Measurements from ENCODE around the gene C16orf92. TPM values are rescaled to one million over a fixed set of nuclear protein-coding genes. Genes with fewer than 3 reads are reported as not detected.

The C16orf92 gene
- total and polyA plus RNA-seq, 2 experiments from 2014 or later, result 0.34 TPM; not detected in 1

DNA sequence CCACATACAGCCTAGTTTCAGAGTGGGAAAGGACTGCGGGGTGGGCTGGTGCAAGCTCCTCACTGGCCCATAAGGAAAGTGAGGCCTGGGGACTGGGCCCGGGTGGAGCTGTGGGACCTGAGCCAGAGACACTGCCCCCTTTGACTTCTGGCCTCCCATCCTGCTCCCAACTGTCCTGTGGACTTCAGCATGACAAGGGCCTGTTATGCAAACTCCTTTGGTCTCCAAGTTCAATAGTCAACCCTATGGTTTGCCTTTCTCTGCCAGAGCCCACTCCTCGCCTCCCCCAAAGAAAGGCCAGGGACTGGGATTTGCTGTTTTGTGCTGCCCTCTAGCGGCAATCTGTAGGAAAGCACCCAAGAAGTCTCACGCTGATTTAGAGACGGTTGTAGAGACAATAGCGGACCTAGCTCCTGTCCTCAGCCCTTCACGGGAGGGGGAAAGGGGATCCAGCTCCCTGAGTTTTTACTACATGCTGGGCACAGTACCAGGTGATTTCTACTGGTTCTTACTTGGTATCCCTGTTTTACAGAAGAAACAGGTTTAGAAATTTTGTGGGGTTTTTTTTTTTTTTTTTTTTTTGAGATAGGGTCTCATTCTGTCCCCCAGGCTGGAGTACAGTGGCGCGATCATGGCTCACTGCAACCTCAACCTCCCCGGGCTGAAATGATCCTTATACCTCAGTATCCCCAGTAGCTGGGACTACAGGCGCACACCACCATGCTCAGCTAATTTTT is 9.3 kb downstream of the C16orf92 start:
- Histone ChIP-seq H3K9me2 (ENCODE audit: insufficient read depth) (no peaks in the 10 kb centered on the region), H3K27ac (ENCODE audit: low read depth) (no peak overlapping the region), H3K36me3 (ENCODE audit: insufficient read depth) (no peaks in the 10 kb centered on the region), H3K4me1 (ENCODE audit: insufficient read depth) (peaks cover 24% of the 10 kb centered on the region), H3K79me2 (replicated peaks; ENCODE audit: insufficient read depth) (no peaks in the 10 kb centered on the region), H3K4me2 (peak overlapping the region; percentile 95), H2AFZ (peak overlapping the region; percentile 90), H3K27me3 (ENCODE audit: insufficient read depth) (peaks cover 10% of the 10 kb centered on the region; the same call in 1 of the 2 replicates), H3F3A (replicated peaks; ENCODE audit: low read depth) (0 out of 2 replicates have a peak, but pooled peaks cover 3% of the 10 kb centered on the region), H4K20me1 (replicated peaks; ENCODE audit: insufficient read depth) (no peaks in the 10 kb centered on the region; the same call in 1 of the 2 replicates), H3K4me3 (peak overlapping the region; percentile 83)
- H3K4me1 Mint-ChIP-seq, result peaks cover 39% of the 10 kb centered on the region
- peak; percentile 94 for DNase-seq (ENCODE audit: low spot score)
- no peaks in the 10 kb centered on the region; the same call in 1 of the 3 replicates for H3K36me3 Mint-ChIP-seq (ENCODE audit: low read depth)
- peak; percentile 49 for ATAC-seq
- peak overlapping the region; percentile 83 for H3K4me3 Mint-ChIP-seq
- no peak overlapping the region for H3K27ac Mint-ChIP-seq
- H3K27me3 Mint-ChIP-seq (ENCODE audit: insufficient read depth, low read depth, poor library complexity), result peaks cover 21% of the 10 kb centered on the region
- no peak for TF ChIP-seq ZNF114 (CRISPR knock-in tag; IDR thresholded peaks at IDR 0.05)
- TF ChIP-seq, protein P1, sequence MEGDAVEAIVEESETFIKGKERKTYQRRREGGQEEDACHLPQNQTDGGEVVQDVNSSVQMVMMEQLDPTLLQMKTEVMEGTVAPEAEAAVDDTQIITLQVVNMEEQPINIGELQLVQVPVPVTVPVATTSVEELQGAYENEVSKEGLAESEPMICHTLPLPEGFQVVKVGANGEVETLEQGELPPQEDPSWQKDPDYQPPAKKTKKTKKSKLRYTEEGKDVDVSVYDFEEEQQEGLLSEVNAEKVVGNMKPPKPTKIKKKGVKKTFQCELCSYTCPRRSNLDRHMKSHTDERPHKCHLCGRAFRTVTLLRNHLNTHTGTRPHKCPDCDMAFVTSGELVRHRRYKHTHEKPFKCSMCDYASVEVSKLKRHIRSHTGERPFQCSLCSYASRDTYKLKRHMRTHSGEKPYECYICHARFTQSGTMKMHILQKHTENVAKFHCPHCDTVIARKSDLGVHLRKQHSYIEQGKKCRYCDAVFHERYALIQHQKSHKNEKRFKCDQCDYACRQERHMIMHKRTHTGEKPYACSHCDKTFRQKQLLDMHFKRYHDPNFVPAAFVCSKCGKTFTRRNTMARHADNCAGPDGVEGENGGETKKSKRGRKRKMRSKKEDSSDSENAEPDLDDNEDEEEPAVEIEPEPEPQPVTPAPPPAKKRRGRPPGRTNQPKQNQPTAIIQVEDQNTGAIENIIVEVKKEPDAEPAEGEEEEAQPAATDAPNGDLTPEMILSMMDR (conservative IDR thresholded peaks at IDR 0.05; ENCODE audit: low read depth in 2 of 2), result peak; percentile 96 to 99
- H3K9me3 Mint-ChIP-seq, result peaks cover 3% of the 10 kb centered on the region; the same call in 1 of the 3 replicates

DNA sequence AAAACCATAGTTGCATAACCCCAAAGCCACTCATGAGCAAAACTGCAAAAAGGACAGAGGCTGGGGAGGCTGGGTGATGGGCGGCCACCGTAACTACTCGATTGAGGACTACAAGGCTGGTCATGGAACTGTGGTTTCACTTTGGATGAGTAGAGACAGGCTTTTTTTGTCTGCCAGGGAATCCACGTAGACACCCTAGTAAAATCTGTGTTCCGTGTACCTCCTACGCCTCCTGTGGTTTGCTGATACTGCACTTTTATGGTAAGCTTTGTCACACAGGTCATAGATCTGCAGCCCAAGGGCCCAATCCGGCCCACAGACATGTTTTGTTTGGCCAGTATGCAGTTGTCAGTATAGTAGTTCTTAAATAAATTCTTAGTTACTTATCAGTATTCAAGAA is 10.3 kb downstream of the C16orf92 start:
- H3K4me1 ChIP-seq (ENCODE audit: insufficient read depth), result peaks cover 24% of the 10 kb centered on the region
- H2AFZ ChIP-seq, result no peak overlapping the region
- peaks cover 29% of the 10 kb centered on the region for H3K4me1 Mint-ChIP-seq
- H3K27ac ChIP-seq (ENCODE audit: low read depth), result no peak overlapping the region
- no peaks in the 10 kb centered on the region for H3K36me3 ChIP-seq (ENCODE audit: insufficient read depth)
- H3K4me3 ChIP-seq, result no peak overlapping the region
- H3K4me2 ChIP-seq, result no peak overlapping the region
- H3K9me2 ChIP-seq (ENCODE audit: insufficient read depth), result no peaks in the 10 kb centered on the region
- no peak overlapping the region for H3K27ac Mint-ChIP-seq
- no peak overlapping the region for H3K4me3 Mint-ChIP-seq
- DNase-seq (ENCODE audit: low spot score) (no peak), ATAC-seq (no peak)
- H3K79me2 ChIP-seq (replicated peaks; ENCODE audit: insufficient read depth), result no peaks in the 10 kb centered on the region
- no peaks in the 10 kb centered on the region; the same call in 2 of the 3 replicates for H3K36me3 Mint-ChIP-seq (ENCODE audit: low read depth)
- peaks cover 10% of the 10 kb centered on the region; the same call in 1 of the 2 replicates for H3K27me3 ChIP-seq (ENCODE audit: insufficient read depth)
- H4K20me1 ChIP-seq (replicated peaks; ENCODE audit: insufficient read depth), result no peaks in the 10 kb centered on the region; the same call in 1 of the 2 replicates
- peaks cover 24% of the 10 kb centered on the region for H3K27me3 Mint-ChIP-seq (ENCODE audit: insufficient read depth, low read depth, poor library complexity)
- peaks cover 3% of the 10 kb centered on the region; the same call in 1 of the 3 replicates for H3K9me3 Mint-ChIP-seq
- H3F3A ChIP-seq (replicated peaks; ENCODE audit: low read depth), result 0 out of 2 replicates have a peak, but pooled peaks cover 3% of the 10 kb centered on the region
- TF ChIP-seq, protein P2, sequence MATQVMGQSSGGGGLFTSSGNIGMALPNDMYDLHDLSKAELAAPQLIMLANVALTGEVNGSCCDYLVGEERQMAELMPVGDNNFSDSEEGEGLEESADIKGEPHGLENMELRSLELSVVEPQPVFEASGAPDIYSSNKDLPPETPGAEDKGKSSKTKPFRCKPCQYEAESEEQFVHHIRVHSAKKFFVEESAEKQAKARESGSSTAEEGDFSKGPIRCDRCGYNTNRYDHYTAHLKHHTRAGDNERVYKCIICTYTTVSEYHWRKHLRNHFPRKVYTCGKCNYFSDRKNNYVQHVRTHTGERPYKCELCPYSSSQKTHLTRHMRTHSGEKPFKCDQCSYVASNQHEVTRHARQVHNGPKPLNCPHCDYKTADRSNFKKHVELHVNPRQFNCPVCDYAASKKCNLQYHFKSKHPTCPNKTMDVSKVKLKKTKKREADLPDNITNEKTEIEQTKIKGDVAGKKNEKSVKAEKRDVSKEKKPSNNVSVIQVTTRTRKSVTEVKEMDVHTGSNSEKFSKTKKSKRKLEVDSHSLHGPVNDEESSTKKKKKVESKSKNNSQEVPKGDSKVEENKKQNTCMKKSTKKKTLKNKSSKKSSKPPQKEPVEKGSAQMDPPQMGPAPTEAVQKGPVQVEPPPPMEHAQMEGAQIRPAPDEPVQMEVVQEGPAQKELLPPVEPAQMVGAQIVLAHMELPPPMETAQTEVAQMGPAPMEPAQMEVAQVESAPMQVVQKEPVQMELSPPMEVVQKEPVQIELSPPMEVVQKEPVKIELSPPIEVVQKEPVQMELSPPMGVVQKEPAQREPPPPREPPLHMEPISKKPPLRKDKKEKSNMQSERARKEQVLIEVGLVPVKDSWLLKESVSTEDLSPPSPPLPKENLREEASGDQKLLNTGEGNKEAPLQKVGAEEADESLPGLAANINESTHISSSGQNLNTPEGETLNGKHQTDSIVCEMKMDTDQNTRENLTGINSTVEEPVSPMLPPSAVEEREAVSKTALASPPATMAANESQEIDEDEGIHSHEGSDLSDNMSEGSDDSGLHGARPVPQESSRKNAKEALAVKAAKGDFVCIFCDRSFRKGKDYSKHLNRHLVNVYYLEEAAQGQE (IDR thresholded peaks at IDR 0.05; ENCODE audit: unreplicated experiment), result no peak
- TF ChIP-seq STAT1 (IDR thresholded peaks at IDR 0.05; ENCODE audit: unreplicated experiment) (no peak), NANOG (IDR thresholded peaks at IDR 0.05; ENCODE audit: borderline replicate concordance) (no peak), JUNB (IDR thresholded peaks at IDR 0.05; ENCODE audit: unreplicated experiment) (no peak), EZH2phosphoT487 (IDR thresholded peaks at IDR 0.05; ENCODE audit: unreplicated experiment) (no peak), EZH2 (IDR thresholded peaks at IDR 0.05; ENCODE audit: low read depth, unreplicated experiment) (no peak)
- TF ChIP-seq, protein P3, sequence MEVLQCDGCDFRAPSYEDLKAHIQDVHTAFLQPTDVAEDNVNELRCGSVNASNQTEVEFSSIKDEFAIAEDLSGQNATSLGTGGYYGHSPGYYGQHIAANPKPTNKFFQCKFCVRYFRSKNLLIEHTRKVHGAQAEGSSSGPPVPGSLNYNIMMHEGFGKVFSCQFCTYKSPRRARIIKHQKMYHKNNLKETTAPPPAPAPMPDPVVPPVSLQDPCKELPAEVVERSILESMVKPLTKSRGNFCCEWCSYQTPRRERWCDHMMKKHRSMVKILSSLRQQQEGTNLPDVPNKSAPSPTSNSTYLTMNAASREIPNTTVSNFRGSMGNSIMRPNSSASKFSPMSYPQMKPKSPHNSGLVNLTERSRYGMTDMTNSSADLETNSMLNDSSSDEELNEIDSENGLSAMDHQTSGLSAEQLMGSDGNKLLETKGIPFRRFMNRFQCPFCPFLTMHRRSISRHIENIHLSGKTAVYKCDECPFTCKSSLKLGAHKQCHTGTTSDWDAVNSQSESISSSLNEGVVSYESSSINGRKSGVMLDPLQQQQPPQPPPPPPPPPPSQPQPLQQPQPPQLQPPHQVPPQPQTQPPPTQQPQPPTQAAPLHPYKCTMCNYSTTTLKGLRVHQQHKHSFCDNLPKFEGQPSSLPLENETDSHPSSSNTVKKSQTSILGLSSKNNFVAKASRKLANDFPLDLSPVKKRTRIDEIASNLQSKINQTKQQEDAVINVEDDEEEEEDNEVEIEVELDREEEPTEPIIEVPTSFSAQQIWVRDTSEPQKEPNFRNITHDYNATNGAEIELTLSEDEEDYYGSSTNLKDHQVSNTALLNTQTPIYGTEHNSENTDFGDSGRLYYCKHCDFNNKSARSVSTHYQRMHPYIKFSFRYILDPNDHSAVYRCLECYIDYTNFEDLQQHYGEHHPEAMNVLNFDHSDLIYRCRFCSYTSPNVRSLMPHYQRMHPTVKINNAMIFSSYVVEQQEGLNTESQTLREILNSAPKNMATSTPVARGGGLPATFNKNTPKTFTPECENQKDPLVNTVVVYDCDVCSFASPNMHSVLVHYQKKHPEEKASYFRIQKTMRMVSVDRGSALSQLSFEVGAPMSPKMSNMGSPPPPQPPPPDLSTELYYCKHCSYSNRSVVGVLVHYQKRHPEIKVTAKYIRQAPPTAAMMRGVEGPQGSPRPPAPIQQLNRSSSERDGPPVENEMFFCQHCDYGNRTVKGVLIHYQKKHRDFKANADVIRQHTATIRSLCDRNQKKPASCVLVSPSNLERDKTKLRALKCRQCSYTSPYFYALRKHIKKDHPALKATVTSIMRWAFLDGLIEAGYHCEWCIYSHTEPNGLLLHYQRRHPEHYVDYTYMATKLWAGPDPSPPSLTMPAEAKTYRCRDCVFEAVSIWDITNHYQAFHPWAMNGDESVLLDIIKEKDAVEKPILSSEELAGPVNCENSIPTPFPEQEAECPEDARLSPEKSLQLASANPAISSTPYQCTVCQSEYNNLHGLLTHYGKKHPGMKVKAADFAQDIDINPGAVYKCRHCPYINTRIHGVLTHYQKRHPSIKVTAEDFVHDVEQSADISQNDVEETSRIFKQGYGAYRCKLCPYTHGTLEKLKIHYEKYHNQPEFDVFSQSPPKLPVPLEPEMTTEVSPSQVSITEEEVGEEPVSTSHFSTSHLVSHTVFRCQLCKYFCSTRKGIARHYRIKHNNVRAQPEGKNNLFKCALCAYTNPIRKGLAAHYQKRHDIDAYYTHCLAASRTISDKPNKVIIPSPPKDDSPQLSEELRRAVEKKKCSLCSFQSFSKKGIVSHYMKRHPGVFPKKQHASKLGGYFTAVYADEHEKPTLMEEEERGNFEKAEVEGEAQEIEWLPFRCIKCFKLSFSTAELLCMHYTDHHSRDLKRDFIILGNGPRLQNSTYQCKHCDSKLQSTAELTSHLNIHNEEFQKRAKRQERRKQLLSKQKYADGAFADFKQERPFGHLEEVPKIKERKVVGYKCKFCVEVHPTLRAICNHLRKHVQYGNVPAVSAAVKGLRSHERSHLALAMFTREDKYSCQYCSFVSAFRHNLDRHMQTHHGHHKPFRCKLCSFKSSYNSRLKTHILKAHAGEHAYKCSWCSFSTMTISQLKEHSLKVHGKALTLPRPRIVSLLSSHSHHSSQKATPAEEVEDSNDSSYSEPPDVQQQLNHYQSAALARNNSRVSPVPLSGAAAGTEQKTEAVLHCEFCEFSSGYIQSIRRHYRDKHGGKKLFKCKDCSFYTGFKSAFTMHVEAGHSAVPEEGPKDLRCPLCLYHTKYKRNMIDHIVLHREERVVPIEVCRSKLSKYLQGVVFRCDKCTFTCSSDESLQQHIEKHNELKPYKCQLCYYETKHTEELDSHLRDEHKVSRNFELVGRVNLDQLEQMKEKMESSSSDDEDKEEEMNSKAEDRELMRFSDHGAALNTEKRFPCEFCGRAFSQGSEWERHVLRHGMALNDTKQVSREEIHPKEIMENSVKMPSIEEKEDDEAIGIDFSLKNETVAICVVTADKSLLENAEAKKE (CRISPR knock-in tag; IDR thresholded peaks at IDR 0.05), result no peak
